ENCODE results near the gene HECW1.
A peak's percentile ranks its signal among the peaks of the same experiment; 100 is the strongest.

The HECW1 gene

DNA sequence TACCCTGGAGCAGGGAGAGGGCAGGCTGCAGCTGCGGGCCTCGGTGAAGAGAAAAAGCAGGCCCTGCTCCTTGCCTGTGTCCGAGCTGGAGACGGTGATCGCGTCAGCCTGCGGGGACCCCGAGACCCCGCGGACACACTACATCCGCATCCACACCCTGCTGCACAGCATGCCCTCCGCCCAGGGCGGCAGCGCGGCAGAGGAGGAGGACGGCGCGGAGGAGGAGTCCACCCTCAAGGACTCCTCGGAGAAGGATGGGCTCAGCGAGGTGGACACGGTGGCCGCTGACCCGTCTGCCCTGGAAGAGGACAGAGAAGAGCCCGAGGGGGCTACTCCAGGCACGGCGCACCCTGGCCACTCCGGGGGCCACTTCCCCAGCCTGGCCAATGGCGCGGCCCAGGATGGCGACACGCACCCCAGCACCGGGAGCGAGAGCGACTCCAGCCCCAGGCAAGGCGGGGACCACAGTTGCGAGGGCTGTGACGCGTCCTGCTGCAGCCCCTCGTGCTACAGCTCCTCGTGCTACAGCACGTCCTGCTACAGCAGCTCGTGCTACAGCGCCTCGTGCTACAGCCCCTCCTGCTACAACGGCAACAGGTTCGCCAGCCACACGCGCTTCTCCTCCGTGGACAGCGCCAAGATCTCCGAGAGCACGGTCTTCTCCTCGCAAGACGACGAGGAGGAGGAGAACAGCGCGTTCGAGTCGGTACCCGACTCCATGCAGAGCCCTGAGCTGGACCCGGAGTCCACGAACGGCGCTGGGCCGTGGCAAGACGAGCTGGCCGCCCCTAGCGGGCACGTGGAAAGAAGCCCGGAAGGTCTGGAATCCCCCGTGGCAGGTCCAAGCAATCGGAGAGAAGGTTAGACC, 332.5 kb downstream of the HECW1 start:
- no peak for DNase-seq

DNA sequence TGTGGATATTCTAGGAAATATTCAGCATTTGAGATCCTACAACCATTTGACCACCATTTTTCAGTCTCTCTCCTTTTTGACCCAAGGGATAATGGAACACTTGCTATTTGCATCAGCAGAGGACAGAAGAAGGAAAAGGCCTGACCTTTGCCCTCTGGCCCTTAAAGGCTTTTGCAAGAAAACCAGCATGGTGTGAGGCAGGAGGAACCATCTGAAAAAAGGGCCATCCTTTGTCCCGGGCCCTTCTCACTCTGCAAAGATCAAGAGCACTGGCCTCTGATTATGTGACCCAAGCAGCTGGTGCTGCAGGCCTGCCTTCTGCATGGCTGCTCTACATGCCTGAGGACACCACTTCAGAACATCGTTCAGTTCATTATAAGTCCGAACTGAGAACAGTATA, 337.1 kb downstream of the HECW1 start:
- no peak for DNase-seq

DNA sequence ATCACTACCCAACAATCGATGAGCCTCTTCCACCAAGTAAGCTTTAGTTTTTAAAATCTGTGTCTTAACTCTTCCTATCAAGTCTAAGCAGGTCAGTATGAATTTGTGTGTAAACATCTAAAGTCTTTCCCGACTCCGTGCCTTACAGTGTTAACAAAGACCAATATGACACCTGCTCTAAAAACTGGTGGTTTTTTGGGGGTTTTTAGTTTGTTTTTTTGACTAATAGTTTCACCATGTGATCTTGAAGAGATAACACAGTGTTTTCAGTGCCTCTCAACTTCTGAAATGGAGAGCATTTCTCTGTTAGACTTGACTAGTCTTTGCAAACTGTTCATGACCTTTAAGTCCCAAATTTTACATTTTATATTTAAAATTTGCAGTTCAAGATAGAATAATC, 338.4 kb downstream of the HECW1 start:
- DNase-seq: no peak

DNA sequence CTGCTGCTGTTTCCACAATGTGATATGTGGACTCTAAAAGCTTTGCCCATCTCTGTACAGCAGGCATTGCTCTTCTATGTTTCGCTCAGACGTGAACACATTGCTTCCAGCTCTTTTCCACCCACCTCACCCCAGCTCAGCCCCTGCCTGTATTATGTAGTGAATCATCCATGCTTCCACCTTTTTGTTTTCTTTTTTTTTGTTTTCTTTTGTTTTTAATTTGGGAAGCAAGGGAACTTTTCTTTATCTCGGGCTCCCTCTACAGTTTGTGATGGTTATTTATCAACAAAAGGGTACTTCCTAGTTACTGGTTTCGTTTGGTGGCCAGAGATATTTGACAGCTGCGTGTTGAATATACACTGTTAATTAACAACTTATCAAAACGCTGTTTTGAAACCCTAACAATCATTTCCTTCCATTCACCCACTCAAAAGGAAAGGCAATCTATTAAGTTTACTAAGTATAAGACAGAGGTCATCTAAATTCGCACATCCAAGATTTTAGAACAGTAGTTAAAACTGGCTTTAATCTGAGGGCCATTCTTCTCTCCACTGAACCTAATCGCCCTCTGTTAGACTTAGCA, 342.6 kb downstream of the HECW1 start:
- DNase-seq: no peak

DNA sequence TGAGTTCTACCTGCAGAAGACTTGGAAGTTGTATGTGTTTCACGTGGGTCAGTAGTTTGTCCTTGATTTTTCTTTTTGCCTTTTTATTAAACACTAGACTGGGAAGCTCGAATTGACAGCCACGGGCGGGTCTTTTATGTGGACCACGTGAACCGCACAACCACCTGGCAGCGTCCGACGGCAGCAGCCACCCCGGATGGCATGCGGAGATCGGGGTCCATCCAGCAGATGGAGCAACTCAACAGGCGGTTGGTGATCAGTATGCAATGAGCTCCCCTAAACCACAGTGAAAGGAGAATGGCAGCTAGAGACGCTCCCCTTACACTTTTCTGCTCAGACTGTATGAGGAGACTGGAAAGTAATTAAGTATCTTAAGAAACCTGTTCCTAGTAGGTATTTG, 343.8 kb downstream of the HECW1 start:
- DNase-seq: no peak

DNA sequence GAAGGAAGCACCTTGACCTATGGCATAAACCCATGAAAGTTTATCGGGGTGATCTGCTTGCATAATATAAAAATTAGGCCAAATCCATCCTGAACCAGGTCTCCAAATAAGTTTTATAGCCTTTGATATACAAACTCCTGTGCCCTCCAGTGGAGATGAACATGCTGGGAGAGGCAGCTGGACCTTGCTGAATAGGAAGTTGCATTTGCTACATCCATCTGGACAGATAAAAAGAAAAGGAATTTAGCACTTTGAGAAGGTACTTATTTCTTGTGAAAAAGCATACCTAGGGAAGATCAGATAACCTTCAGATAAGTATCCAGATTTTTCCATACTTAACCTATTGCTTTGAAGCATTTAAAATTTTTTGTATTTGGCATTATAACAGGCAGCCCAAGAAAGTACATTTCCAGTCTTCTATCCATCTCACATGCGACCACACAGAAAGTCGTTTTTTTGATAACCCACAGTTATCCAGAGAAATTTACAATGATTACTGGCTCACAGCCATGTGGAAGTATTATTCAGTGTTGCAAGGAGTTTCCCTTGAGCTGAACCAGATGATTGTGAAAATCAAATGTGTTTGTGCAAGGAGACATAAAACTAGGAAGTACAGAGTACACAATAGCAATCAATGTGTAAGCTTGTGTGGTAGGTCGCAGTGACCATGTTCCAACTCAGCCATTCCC, 346.0 kb downstream of the HECW1 start:
- no peak for DNase-seq

DNA sequence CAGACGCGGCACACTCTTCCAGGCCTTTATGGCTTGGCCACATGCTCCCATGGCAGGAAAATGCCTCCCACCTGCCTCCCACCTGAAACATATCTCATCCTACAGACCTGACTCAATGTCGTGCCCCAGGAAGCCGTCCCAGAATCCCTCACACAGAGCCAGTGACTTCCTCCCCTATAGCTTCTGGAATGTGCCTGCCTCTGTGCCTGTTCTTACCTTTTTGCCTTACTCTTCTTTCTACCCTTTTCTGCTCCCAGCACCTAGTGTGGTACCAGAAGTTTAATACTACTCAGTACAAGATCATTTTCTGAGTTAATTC, 346.5 kb downstream of the HECW1 start:
- no peak for DNase-seq

DNA sequence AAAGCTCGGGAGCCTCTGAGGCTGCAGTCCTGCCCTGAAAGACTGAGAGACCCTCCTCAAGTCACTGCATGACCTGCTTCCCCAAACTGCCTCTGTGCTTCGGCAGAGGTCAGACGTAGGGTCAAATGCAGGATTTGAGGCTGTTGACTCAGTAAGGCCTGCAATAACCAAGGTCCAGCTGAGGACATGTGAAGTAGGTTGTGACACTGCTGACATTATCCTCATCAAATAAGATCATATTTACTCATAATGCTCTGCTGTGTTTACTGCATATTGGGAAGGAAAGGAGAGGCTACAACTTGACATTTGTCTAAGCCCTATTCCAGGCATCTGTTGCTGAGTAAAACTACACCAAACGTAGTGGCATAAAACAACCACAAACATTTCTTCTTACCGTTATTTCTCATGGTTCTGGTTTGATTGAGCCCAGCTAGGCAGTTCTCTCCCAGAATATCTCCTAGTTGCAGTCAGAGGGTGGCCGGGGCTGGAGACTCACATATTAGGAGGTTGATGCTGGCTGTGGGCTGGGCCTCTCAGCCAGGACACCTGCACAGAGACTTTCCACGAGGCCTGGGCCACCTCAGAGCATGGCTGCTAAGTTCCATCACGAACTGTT, 348.4 kb downstream of the HECW1 start:
- no peak for DNase-seq

DNA sequence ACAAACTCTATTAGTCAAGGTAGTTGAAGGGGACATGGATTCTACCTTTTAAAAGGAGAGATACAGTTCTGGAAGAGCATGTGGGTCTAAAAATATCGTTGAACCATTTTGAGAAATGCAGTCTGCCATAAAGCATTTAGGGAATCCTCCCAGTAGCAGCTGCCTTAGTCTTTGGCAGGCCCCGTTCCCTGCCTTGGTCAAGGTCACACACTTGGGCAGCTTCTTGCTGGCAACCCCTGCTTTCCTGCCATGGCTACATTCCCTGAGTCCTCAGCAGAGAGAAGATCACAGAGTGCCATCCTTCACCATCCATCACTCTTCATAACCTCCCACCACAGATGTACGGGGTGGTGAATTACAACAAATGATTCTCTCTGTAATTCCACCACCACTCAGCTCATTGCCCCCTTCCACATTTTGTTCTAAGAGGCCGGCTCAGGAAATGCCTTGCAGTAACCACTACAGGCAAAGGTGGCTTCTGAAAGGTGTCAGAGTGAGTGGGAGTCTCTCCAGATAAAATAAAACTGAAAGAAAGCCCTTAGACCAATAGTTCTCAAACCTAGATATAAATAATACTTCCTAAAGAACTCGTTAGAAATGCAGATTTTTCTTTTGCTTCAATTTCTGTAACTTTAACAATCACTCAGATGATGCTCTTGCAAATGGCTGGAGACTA, 349.0 kb downstream of the HECW1 start:
- DNase-seq: no peak

DNA sequence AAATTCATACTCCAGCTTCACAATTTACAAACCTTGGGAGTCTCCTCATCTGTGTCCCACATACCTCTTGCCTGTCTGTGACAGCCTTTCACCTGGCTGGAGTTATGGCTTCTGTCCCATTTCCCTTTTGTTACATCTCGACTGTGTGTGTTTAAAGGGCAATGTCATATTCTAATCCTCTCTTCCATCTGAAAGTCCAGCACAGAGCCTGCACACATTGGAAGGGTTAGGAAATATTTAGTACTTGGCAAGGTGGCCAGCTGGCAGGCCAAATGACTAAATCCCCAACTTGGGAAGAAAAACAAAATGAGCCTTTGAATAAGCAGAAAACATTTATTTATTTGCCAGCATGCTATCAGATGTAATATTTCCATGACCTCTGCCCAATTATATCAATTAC, 350.4 kb downstream of the HECW1 start:
- no peak for DNase-seq

DNA sequence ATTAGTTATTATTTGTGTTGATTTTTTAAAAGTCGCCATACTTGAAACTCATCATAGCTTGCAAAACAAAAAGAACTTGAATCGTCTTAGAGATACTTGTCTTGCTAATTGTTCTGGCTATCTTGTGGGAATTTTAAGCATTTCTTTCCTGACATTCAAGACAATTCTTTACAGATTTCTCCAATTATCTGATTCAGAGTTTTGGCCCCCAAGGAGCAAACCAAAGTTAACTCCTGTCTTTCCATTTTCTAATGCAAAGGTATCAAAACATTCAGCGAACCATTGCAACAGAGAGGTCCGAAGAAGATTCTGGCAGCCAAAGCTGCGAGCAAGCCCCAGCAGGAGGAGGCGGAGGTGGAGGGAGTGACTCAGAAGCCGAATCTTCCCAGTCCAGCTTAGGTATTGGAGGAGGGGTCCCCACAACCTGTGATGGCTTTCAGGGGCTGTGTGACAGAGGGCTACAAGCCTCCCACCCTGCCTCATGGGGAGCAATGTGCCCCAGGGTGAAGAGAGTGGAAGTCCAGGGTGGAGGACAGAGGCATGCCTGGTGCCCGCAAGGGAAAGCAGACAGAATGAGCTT, 351.0 kb downstream of the HECW1 start:
- DNase-seq: no peak

DNA sequence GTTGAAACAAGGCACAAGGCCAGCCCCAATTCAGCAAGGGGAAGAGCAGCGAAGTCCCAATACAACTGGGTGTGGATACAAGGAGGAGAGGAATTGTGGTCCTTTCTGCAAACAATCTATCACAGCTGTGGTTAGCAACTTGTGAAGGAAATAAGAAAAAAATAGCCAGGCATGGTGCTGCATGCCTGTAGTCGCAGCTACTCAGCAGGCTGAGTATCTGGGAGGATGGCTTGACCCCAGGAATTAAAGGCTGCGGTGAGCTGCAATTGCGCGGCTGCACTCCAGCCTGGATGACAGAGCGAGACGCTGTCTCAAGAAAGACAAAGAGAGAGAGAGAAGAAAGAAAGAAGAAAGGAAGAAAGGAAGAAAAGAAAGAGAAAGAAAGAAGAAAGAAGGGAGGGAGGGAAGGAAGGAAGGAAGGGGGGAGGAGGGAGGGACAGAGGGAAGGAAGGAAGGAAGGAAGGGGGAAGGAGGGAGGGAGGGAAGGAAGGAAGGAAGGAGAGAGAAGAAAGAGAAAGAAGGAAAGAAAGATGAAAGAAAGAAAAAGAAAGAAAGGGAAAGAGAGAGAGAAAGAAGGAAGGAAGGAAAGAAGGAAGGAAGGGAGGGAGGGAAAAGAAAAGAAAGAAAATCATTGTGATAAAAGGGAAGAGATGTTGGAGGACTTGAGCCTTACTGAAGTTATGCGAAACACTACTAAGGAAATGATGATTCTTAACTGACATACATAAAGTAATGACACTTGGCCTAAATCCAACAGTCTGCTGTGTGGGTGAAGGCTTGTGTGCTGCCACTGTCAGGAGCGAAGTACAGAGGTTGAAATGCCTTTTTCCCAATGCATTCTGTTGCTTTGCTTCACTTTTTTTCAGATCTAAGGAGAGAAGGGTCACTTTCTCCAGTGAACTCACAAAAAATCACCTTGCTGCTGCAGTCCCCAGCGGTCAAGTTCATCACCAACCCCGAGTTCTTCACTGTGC, 353.4 kb downstream of the HECW1 start:
- no peak for DNase-seq

DNA sequence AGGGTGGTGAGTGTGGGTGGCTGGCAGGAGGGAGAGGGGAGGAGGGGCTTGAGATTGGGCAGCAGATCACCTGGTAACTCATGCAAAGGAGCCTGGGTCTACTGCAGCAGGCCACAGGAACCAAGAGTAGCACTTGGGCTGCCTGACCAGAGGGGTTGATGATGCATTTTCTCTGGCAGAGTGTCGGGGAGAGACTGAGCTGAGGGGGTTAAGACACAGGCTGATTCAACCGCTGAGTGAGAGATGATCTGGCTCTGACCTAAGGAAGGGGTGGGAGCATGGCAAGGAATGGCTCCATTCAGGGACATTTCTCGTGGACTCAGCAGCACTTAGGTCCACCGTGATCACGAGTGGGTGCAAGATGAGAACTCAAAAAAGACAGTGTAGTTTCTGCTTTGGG, 355.0 kb downstream of the HECW1 start:
- DNase-seq: peak; percentile 29

DNA sequence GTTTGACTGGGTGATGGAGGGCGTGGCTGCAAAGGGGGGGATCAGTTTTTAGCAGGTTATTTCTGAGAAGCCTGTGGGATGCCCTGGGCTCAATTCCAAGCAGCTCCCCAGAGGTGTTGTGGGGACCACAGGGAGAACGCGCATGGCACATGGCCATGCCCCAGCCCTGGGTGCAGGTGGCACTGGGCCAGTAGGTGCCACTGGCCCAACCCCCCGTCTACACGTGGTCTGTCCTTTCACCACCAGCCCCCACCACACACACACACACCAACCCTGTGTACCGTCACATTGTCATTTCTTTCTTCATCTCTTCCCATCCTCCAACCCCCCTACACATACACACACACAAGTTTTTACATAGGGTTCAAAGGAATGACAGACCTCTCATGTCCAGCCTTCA, 355.4 kb downstream of the HECW1 start:
- no peak for DNase-seq

DNA sequence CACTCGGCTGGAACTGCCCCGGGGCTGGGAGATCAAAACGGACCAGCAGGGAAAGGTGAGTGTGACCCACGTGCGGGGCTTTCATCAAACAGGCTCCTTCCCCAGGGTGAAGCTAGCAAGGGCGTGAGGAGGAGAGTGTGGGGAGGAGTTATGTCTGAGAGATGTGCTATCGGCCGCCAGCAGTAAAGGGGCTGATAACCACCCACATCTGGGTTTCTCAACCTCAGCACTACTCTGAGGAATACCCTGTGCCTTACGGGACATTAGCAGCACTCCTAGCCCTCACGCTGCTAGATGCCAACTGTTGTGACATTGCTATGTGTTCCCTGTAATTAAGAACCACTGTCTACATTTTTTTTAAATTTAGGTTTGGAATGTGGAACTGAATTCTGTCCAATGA, 356.6 kb downstream of the HECW1 start:
- DNase-seq: no peak

DNA sequence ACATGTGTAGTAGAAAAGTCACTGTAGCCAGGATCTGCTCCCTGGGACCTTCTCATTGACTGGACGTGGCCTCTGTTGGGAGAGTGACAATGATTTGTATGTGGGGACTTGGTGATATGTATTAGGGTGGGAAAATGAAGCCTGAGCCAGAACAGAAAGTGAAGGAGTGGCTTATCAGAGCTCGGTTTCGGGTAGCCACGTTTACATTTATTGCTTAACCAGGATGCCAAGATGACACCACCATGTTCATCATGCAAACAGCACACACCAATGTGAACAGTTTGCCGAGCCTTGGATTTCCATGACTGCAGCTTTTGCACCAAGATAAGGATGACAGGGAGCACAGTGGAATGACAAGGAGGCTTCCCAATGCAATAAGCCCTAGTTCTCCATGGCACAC, 357.7 kb downstream of the HECW1 start:
- no peak for DNase-seq

DNA sequence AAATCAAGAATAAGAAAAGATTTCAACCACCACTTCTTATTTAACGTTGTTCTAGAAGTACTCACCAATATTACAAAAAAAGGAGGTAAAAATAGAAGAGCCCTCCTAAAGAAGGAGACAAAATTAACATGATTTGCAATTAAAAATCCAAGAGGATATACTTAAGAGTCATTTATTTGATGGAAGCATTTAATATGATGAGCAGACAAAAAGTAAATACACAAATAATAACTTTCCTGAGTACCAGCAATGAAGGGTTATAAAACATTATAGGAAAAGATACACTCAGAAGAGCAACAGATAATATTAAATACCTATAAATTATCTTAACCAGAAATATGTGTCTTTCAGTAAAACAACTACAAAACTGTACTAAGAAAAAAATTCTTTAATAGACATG, 363.5 kb downstream of the HECW1 start:
- DNase-seq: no peak

DNA sequence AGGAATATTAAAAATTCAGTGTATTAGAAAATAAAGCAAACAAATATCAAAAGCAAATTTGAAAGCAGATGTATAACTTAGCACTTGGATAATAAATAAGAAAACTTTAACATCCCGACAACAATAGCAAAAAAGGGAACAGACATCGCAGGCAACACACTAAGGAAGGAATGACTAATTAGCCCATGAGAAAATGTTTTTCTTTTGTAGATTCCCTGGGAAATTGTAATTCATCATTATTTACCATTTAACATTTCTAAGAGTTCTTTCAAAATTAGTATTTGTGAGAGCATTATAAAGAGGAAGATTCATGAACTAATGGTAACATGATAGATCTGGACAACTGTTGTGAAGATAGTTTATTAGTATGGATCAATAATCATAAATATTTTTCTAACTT, 364.4 kb downstream of the HECW1 start:
- no peak for DNase-seq

DNA sequence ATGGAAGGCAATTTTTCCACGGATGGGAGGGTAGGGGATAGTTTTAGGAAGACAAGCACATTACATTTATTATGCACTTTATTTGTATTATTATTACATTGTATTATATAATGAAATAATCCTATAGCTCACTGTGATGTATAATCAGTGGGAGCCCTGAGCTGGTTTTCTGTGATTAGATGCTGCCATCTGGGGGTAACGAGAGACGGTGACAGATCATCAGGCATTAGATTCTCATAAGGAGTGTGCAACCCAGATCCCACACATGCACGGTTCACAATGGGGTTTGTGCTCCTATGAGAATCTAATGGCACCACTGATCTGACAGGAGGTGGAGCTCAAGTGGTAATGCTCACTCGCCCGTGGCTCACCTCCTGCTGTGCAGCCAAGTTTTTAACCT, 366.6 kb downstream of the HECW1 start:
- DNase-seq: no peak

DNA sequence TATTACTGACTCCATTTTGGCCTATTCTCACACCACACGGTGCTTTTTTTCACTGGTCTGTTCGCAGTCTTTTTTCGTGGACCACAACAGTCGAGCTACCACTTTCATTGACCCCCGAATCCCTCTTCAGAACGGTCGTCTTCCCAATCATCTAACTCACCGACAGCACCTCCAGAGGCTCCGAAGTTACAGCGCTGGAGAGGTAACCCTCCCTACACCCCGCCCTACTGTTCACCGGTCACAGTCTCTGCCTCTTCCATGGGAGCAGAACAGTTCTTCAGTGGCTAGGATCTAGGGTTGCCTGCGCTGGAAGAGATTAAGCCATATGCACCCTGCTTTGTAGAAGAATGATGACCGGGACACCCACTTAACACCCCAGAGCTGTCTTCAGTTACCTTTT, 367.1 kb downstream of the HECW1 start:
- DNase-seq: no peak

DNA sequence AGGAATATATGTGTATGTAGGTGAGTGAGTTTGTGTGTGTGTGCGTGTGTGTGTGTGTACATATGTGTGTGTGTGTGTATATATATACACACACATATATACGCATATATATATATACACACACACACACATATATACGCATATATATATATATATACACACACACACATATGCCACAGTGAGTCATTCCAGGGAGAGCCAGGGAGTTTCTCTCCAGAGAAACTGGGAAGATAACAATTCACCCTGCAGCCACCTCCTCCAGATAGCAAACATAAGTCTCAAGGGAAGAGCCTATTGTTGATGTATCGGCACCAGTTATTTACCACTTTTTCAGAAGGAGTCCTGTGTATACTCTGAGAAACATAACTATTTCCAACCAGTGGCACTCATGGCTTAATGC, 368.1 kb downstream of the HECW1 start:
- no peak for DNase-seq
